Glutamatergic neuron (in vitro differentiated cells): ENCODE data around the gene LAMB4. TPM values are rescaled to one million over a fixed set of nuclear protein-coding genes. Genes with fewer than 3 reads are reported as not detected.
"Not testable (repeated sequence)": the region's sequence is repeated elsewhere in the genome, so short reads cannot be mapped to it uniquely, and the experiment has no call there.

Experiments
- DNase-seq: peaks from one replicate; pipeline ENCODE4 v3.0.0; 2022
- H3K27ac Mint-ChIP-seq: one replicate; pipeline ENCODE4 v1.8.0; 2020; ENCODE audit warnings: mild to moderate bottlenecking, mixed read lengths, inconsistent platforms; ENCODE audit not compliant: unreplicated experiment
- H3K27me3 Mint-ChIP-seq: one replicate; pipeline ENCODE4 v1.8.0; 2020; ENCODE audit warnings: mild to moderate bottlenecking, moderate library complexity, mixed read lengths, inconsistent platforms; ENCODE audit not compliant: unreplicated experiment
- H3K36me3 Mint-ChIP-seq: one replicate; pipeline ENCODE4 v1.8.0; 2020; ENCODE audit warnings: mild to moderate bottlenecking, mixed read lengths, inconsistent platforms; ENCODE audit not compliant: unreplicated experiment
- H3K4me1 Mint-ChIP-seq: one replicate; pipeline ENCODE4 v1.8.0; 2020; ENCODE audit warnings: mild to moderate bottlenecking, low read depth, mixed read lengths, inconsistent platforms; ENCODE audit not compliant: unreplicated experiment
- H3K4me3 Mint-ChIP-seq: one replicate; pipeline ENCODE4 v1.8.0; 2020; ENCODE audit warnings: mild to moderate bottlenecking, mixed read lengths, inconsistent platforms; ENCODE audit not compliant: unreplicated experiment
- H3K9me3 Mint-ChIP-seq: one replicate; pipeline ENCODE4 v1.8.0; 2020; ENCODE audit warnings: mild to moderate bottlenecking, moderate library complexity, mixed read lengths, inconsistent platforms; ENCODE audit not compliant: unreplicated experiment
- CTCF ChIP-seq: fragments of 200-600 bp; sonication (generic); IDR thresholded peaks from one replicate; pipeline ENCODE4 v1.5.0; 2021; ENCODE audit not compliant: partially characterized antibody, unreplicated experiment
- total RNA-seq: library from RNA; stranded (reverse); fragmentation: NEBNext Ultra II Directional; extraction: Animal tissue kit (Norgen Biotek cat#: 25700); gene quantifications from one replicate; pipeline ENCODE4 v1.2.1, GENCODE V29; 2021; ENCODE audit not compliant: unreplicated experiment

LAMB4 gene
- total RNA-seq, 1 donor from 2014 or later, result not detected

GRCh38 chr7:108037741-108038140 lies 92.4 kb downstream of the LAMB4 start:
- no peaks in the 10 kb centered on the region for H3K9me3 Mint-ChIP-seq
- TF ChIP-seq CTCF, result no peak
- H3K4me1 Mint-ChIP-seq, result peaks cover 14% of the 10 kb centered on the region
- no peak overlapping the region for H3K27ac Mint-ChIP-seq
- peaks cover 2% of the 10 kb centered on the region for H3K27me3 Mint-ChIP-seq
- no peak overlapping the region for H3K4me3 Mint-ChIP-seq
- no peak for DNase-seq
- no peaks in the 10 kb centered on the region for H3K36me3 Mint-ChIP-seq

- no peak for TF ChIP-seq CTCF
- no peak for DNase-seq
- Mint-ChIP-seq H3K27me3 (peaks cover 2% of the 10 kb centered on the region), H3K4me1 (peaks cover 16% of the 10 kb centered on the region), H3K36me3 (no peaks in the 10 kb centered on the region), H3K27ac (no peak overlapping the region), H3K4me3 (no peak overlapping the region), H3K9me3 (no peaks in the 10 kb centered on the region)
Observed at GRCh38 chr7:108037140-108037539, 93.0 kb downstream of the LAMB4 start.

GRCh38 chr7:108034586-108034985 lies 95.6 kb downstream of the LAMB4 start:
- no peak for DNase-seq
- H3K4me3 Mint-ChIP-seq, result no peak overlapping the region
- H3K27me3 Mint-ChIP-seq, result peaks cover 2% of the 10 kb centered on the region
- peaks cover under 1% of the 10 kb centered on the region for H3K36me3 Mint-ChIP-seq
- H3K9me3 Mint-ChIP-seq, result no peaks in the 10 kb centered on the region
- no peak for TF ChIP-seq CTCF
- H3K4me1 Mint-ChIP-seq, result peaks cover 16% of the 10 kb centered on the region
- H3K27ac Mint-ChIP-seq, result no peak overlapping the region

GRCh38 chr7:108033776-108034497 lies 96.2 kb downstream of the LAMB4 start:
- Mint-ChIP-seq H3K36me3 (peaks cover 4% of the 10 kb centered on the region), H3K9me3 (no peaks in the 10 kb centered on the region), H3K4me1 (peaks cover 15% of the 10 kb centered on the region), H3K4me3 (no peak overlapping the region), H3K27ac (no peak overlapping the region), H3K27me3 (peaks cover 2% of the 10 kb centered on the region)
- DNase-seq, result no peak
- TF ChIP-seq CTCF, result no peak

GRCh38 chr7:108033309-108033708 lies 96.9 kb downstream of the LAMB4 start:
- not testable (repeated sequence) for DNase-seq, H3K36me3 Mint-ChIP-seq, H3K4me1 Mint-ChIP-seq, H3K4me3 Mint-ChIP-seq, H3K27me3 Mint-ChIP-seq, H3K27ac Mint-ChIP-seq, H3K9me3 Mint-ChIP-seq
